Liver (tissue), 9 donors: ENCODE measurements around the gene KLHDC8A. TPM values are rescaled to one million over a fixed set of nuclear protein-coding genes. Genes with fewer than 3 reads are reported as not detected.

Experiments
- DNase-seq: peaks from one replicate; pipeline ENCODE4 v3.0.0-alpha.2; 2017; ENCODE audit warnings: low spot score
- H3K27ac ChIP-seq, 2 donors: one replicate each; pipeline ENCODE4 v1.7.0; 2013; ENCODE audit warnings: inconsistent platforms in 2 of 2, low read length in 2 of 2, control low read depth in 1 of 2, low read depth in 1 of 2, mild to moderate bottlenecking in 1 of 2
- H3K27me3 ChIP-seq, 4 donors: one replicate each; pipeline versions ENCODE4 v1.6.1 to v1.7.0; 2013; ENCODE audit warnings: low read length in 3 of 4, inconsistent platforms in 1 of 4, mild to moderate bottlenecking in 1 of 4, moderate library complexity in 1 of 4; ENCODE audit not compliant: control insufficient read depth in 4 of 4, insufficient read depth in 4 of 4
- H3K36me3 ChIP-seq, 4 donors: one replicate each; pipeline versions ENCODE4 v1.6.1 to v1.7.0; 2013; ENCODE audit warnings: low read length in 3 of 4, mild to moderate bottlenecking in 3 of 4, low read depth in 1 of 4, moderate library complexity in 1 of 4; ENCODE audit not compliant: control insufficient read depth in 4 of 4, insufficient read depth in 3 of 4
- H3K4me1 ChIP-seq, 4 donors: one replicate each; pipeline versions ENCODE4 v1.6.1 to v1.7.0; 2013; ENCODE audit warnings: low read length in 3 of 4, mild to moderate bottlenecking in 3 of 4, moderate library complexity in 1 of 4; ENCODE audit not compliant: control insufficient read depth in 4 of 4, insufficient read depth in 4 of 4
- H3K4me3 ChIP-seq, 3 donors: one replicate each; pipeline versions ENCODE4 v1.6.1 to v1.7.0; 2013; ENCODE audit warnings: low read length in 3 of 3, control low read depth in 1 of 3, low read depth in 1 of 3, mild to moderate bottlenecking in 1 of 3
- H3K9ac ChIP-seq, 2 donors: one replicate each; pipeline ENCODE4 v1.7.0; 2013; ENCODE audit warnings: low read length in 2 of 2, mild to moderate bottlenecking in 2 of 2, moderate library complexity in 2 of 2, control low read depth in 1 of 2, low read depth in 1 of 2
- H3K9me3 ChIP-seq, 4 donors: one replicate each; pipeline versions ENCODE4 v1.6.1 to v1.7.0; 2013; ENCODE audit warnings: low read length in 3 of 4; ENCODE audit not compliant: control insufficient read depth in 4 of 4
- EGR1 ChIP-seq, 2 donors: IDR thresholded peaks; 2 replicates each; pipeline ENCODE4 v1.6.1; 2016 to 2018; ENCODE audit warnings: antibody characterized with exemption in 2 of 2, low read depth in 2 of 2
- FOXA1 ChIP-seq: IDR thresholded peaks from 2 replicates; pipeline ENCODE4 v1.6.1; 2016; ENCODE audit warnings: antibody characterized with exemption
- FOXA2 ChIP-seq: IDR thresholded peaks from 2 replicates; pipeline ENCODE4 v1.6.1; 2016; ENCODE audit warnings: antibody characterized with exemption
- GABPA ChIP-seq, 2 donors: IDR thresholded peaks in 1 of 2; conservative IDR thresholded peaks in 1 of 2; 2 replicates each; pipeline ENCODE4 v1.6.1; 2016; ENCODE audit warnings: antibody characterized with exemption in 2 of 2, mild to moderate bottlenecking in 1 of 2, moderate library complexity in 1 of 2
- HNF4A ChIP-seq, 2 donors: conservative IDR thresholded peaks; 2 replicates each; pipeline ENCODE4 v1.6.1; 2016; ENCODE audit warnings: antibody characterized with exemption in 2 of 2, mild to moderate bottlenecking in 2 of 2
- JUND ChIP-seq, 2 donors: IDR thresholded peaks; 2 replicates each; pipeline ENCODE4 v1.6.1; 2016; ENCODE audit warnings: antibody characterized with exemption in 2 of 2
- MAX ChIP-seq: IDR thresholded peaks from 2 replicates; pipeline ENCODE4 v1.6.1; 2016; ENCODE audit warnings: antibody characterized with exemption
- NR2F2 ChIP-seq: IDR thresholded peaks from 2 replicates; pipeline ENCODE4 v1.6.1; 2016; ENCODE audit warnings: antibody characterized with exemption
- RAD21 ChIP-seq, 2 donors: IDR thresholded peaks; 2 replicates each; pipeline ENCODE4 v1.6.1; 2016; ENCODE audit warnings: antibody characterized with exemption in 2 of 2, mild to moderate bottlenecking in 2 of 2
- REST ChIP-seq: IDR thresholded peaks from 2 replicates; pipeline ENCODE4 v1.6.1; 2016; ENCODE audit warnings: antibody characterized with exemption, mild to moderate bottlenecking
- RXRA ChIP-seq, 2 donors: IDR thresholded peaks; 2 replicates each; pipeline ENCODE4 v1.6.1; 2017 to 2018; ENCODE audit warnings: antibody characterized with exemption in 2 of 2, mild to moderate bottlenecking in 1 of 2
- SP1 ChIP-seq: IDR thresholded peaks from 2 replicates; pipeline ENCODE4 v1.6.1; 2018; ENCODE audit warnings: antibody characterized with exemption, mild to moderate bottlenecking
- TAF1 ChIP-seq: conservative IDR thresholded peaks from 2 replicates; pipeline ENCODE4 v1.6.1; 2016; ENCODE audit warnings: antibody characterized with exemption, mild to moderate bottlenecking
- YY1 ChIP-seq: IDR thresholded peaks from 2 replicates; pipeline ENCODE4 v1.6.1; 2016; ENCODE audit warnings: antibody characterized with exemption, mild to moderate bottlenecking
- WGBS: extraction: QIAGEN DNeasy Blood & Tissue Kit; methylation state at CpG from one replicate; pipeline ENCODE4 v1.1.7; 2013; 5-methylcytosine and 5-hydroxymethylcytosine counted together
- polyA plus RNA-seq, 2 donors: library from polyadenylated mRNA; stranded (reverse) in 1 of 2; unstranded in 1 of 2; fragments of 200-250 nt in 1 of 2; fragments of >200 nt in 1 of 2; fragmentation: Nextera tagmentation in 1 of 2; extraction: Ambion mirVana in 1 of 2; gene quantifications; one replicate each; pipeline versions ENCODE4 v1.2.1 to v1.2.3, GENCODE V29; 2013 to 2015
- total RNA-seq, 2 donors: library from RNA; depleted of rRNA; stranded (reverse); fragments of >200 nt; gene quantifications; one replicate each; pipeline ENCODE4 v1.2.3, GENCODE V29; 2014
- TF ChIP-seq, protein P1 (sequence below): IDR thresholded peaks from 2 replicates; pipeline ENCODE4 v1.6.1; 2016; ENCODE audit warnings: antibody characterized with exemption
- TF ChIP-seq, protein P2 (sequence below): fragments of 150-350 bp; IDR thresholded peaks from 2 replicates; pipeline ENCODE4 v1.5.1; 2017; ENCODE audit warnings: improper control_type of control experiment, low read depth, low read length; ENCODE audit not compliant: missing input control
- donor health status: healthy.
- donor health status: healthy.
- donor health status: healthy.
- donor health status: healthy.
- donor health status: healthy.

KLHDC8A gene
- total and polyA plus RNA-seq, 4 donors = 0.02 to 0.05 TPM; not detected in 2

GRCh38 chr1:205373798-205374175 lies 17.1 kb upstream of the KLHDC8A start:
- Histone ChIP-seq H3K36me3 (no peaks in the 10 kb centered on the region), H3K9ac (no peak overlapping the region), H3K27me3 (peaks cover 2 to 16% (median 6%) of the 10 kb centered on the region in 4 donors), H3K4me3 (no peak overlapping the region), H3K9me3 (no peaks in the 10 kb centered on the region), H3K27ac (no peak overlapping the region), H3K4me1 (peaks cover 0 to 3% (median 0%) of the 10 kb centered on the region in 4 donors)
- TF ChIP-seq RAD21 (IDR thresholded peaks at IDR 0.05) (no peak), TAF1 (no peak), HNF4A (conservative IDR thresholded peaks at IDR 0.05) (no peak)
- 82% methylated on average over 2 of the region's 2 CpGs for WGBS
- no peak for DNase-seq

DNA sequence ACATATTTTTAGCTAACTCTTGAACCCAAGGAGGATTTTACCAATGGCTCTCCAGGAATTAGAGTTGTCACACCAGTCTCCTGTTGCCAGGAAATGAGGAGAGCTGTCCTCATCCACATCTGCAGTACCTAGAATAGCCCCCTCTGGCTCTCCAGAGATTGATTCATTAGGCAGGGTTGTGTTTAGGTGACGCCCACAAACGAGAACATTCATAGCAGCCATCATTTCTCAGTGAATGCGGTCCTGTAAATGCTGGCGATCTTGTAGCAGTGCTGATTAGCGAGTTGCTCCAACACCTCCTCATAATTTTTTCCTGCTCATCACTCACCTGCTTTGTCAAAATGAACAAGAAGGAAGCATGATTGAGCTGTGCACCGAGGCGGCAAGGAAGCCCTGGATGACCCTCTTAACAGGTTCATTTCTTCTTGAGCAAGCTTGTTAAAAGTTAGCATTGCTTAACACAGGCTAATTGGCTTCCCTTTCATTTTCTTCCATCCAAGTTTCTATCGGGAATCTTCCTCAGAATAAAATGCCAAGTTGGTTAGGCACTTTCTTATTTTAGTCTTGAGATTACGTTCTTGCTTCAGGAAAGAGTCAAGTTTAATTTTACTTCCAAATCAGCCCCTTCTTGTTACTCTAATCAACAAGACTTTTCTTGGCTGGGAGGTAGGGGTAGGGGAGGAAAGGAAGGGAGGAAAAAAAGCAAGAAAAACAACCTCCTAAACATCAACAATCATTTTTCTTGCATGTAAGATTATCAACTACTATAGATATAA lies 16.5 kb upstream of the KLHDC8A start:
- Histone ChIP-seq H3K9ac (no peak overlapping the region), H3K27ac (no peak overlapping the region), H3K4me3 (no peak overlapping the region), H3K36me3 (no peaks in the 10 kb centered on the region), H3K27me3 (peaks cover 2 to 16% (median 6%) of the 10 kb centered on the region in 4 donors), H3K4me1 (peaks cover 0 to 3% (median 0%) of the 10 kb centered on the region in 4 donors), H3K9me3 (no peaks in the 10 kb centered on the region)
- 54% methylated on average over 9 of the region's 9 CpGs for WGBS
- TF ChIP-seq, protein P1, sequence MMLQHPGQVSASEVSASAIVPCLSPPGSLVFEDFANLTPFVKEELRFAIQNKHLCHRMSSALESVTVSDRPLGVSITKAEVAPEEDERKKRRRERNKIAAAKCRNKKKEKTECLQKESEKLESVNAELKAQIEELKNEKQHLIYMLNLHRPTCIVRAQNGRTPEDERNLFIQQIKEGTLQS = no peak
- TF ChIP-seq FOXA1 (no peak), GABPA (IDR thresholded peaks at IDR 0.05 in 1 of 2, conservative IDR thresholded peaks at IDR 0.05 in 1 of 2) (no peak), HNF4A (conservative IDR thresholded peaks at IDR 0.05) (no peak), TAF1 (no peak), RAD21 (IDR thresholded peaks at IDR 0.05) (no peak), FOXA2 (no peak), REST (no peak), YY1 (no peak), JUND (IDR thresholded peaks at IDR 0.05) (no peak), EGR1 (IDR thresholded peaks at IDR 0.05; ENCODE audit: low read depth in 2 of 2) (no peak), NR2F2 (no peak), MAX (no peak), RXRA (IDR thresholded peaks at IDR 0.05) (no peak), SP1 (no peak)
- TF ChIP-seq, protein P2, sequence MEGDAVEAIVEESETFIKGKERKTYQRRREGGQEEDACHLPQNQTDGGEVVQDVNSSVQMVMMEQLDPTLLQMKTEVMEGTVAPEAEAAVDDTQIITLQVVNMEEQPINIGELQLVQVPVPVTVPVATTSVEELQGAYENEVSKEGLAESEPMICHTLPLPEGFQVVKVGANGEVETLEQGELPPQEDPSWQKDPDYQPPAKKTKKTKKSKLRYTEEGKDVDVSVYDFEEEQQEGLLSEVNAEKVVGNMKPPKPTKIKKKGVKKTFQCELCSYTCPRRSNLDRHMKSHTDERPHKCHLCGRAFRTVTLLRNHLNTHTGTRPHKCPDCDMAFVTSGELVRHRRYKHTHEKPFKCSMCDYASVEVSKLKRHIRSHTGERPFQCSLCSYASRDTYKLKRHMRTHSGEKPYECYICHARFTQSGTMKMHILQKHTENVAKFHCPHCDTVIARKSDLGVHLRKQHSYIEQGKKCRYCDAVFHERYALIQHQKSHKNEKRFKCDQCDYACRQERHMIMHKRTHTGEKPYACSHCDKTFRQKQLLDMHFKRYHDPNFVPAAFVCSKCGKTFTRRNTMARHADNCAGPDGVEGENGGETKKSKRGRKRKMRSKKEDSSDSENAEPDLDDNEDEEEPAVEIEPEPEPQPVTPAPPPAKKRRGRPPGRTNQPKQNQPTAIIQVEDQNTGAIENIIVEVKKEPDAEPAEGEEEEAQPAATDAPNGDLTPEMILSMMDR = no peak
- no peak for DNase-seq
